Chondrocyte (in vitro differentiated cells): ENCODE data around the gene SLC39A3. TPM values are rescaled to one million over a fixed set of nuclear protein-coding genes. Genes with fewer than 3 reads are reported as not detected.

Experiments
- DNase-seq: peaks from one replicate; pipeline ENCODE4 v3.0.0; 2021; ENCODE audit warnings: mixed read lengths, low spot score
- H3K27ac Mint-ChIP-seq: one replicate; pipeline ENCODE4 v1.8.0; 2021; ENCODE audit warnings: mild to moderate bottlenecking, moderate library complexity, mixed read lengths; ENCODE audit not compliant: unreplicated experiment
- H3K27me3 Mint-ChIP-seq: 2 replicates; pipeline ENCODE4 v1.8.0; 2021; ENCODE audit warnings: low read depth, mixed read lengths
- H3K36me3 Mint-ChIP-seq: 2 replicates; pipeline ENCODE4 v1.8.0; 2021; ENCODE audit warnings: low read depth, mixed read lengths
- H3K4me1 Mint-ChIP-seq: 2 replicates; pipeline ENCODE4 v1.8.0; 2021; ENCODE audit warnings: low read depth, mild to moderate bottlenecking, mixed read lengths
- H3K4me3 Mint-ChIP-seq: one replicate; pipeline ENCODE4 v1.8.0; 2021; ENCODE audit warnings: mild to moderate bottlenecking, moderate library complexity, mixed read lengths; ENCODE audit not compliant: unreplicated experiment
- H3K9me3 Mint-ChIP-seq: 2 replicates; pipeline ENCODE4 v1.8.0; 2021; ENCODE audit warnings: low read depth, mixed read lengths
- total RNA-seq: library from RNA; stranded (reverse); gene quantifications from 3 replicates; pipeline ENCODE4 v1.2.1, GENCODE V29; 2021
- TF ChIP-seq, protein P1 (sequence below): fragments of 200-600 bp; sonication (generic); IDR thresholded peaks from 2 replicates; pipeline ENCODE4 v1.5.0; 2021; ENCODE audit warnings: antibody characterized with exemption, mild to moderate bottlenecking, moderate library complexity

Gene SLC39A3
- total RNA-seq, 1 donor from 2014 or later, result 32.7 TPM

DNA sequence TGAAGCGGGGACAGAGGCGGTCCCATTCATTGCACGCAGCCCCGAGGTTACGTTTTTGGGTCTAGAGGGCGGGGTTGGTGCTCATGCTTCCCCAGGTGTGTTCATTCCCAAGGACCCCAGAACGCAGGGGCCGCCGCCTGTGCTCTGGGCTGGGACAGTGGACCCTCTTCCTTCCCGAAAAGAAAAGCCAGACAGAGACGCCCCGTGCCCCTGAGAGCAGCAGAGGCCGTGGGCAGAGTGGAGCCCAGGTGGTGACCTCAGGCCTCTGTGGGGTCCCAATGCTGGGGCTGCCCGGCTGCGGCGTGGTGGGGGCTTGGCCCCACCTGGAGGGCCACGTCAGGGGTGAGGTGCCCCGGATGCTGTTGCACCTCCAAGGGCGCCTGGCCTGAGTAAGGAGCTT lies 27.9 kb upstream of the SLC39A3 start:
- H3K36me3 Mint-ChIP-seq, result peaks cover 2% of the 10 kb centered on the region
- no peaks in the 10 kb centered on the region for H3K27me3 Mint-ChIP-seq
- no peak overlapping the region for H3K4me3 Mint-ChIP-seq
- no peak for DNase-seq
- H3K4me1 Mint-ChIP-seq, result peaks cover 2% of the 10 kb centered on the region
- H3K9me3 Mint-ChIP-seq, result no peaks in the 10 kb centered on the region
- no peak overlapping the region for H3K27ac Mint-ChIP-seq
- TF ChIP-seq, protein P1, sequence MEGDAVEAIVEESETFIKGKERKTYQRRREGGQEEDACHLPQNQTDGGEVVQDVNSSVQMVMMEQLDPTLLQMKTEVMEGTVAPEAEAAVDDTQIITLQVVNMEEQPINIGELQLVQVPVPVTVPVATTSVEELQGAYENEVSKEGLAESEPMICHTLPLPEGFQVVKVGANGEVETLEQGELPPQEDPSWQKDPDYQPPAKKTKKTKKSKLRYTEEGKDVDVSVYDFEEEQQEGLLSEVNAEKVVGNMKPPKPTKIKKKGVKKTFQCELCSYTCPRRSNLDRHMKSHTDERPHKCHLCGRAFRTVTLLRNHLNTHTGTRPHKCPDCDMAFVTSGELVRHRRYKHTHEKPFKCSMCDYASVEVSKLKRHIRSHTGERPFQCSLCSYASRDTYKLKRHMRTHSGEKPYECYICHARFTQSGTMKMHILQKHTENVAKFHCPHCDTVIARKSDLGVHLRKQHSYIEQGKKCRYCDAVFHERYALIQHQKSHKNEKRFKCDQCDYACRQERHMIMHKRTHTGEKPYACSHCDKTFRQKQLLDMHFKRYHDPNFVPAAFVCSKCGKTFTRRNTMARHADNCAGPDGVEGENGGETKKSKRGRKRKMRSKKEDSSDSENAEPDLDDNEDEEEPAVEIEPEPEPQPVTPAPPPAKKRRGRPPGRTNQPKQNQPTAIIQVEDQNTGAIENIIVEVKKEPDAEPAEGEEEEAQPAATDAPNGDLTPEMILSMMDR, result no peak

DNA sequence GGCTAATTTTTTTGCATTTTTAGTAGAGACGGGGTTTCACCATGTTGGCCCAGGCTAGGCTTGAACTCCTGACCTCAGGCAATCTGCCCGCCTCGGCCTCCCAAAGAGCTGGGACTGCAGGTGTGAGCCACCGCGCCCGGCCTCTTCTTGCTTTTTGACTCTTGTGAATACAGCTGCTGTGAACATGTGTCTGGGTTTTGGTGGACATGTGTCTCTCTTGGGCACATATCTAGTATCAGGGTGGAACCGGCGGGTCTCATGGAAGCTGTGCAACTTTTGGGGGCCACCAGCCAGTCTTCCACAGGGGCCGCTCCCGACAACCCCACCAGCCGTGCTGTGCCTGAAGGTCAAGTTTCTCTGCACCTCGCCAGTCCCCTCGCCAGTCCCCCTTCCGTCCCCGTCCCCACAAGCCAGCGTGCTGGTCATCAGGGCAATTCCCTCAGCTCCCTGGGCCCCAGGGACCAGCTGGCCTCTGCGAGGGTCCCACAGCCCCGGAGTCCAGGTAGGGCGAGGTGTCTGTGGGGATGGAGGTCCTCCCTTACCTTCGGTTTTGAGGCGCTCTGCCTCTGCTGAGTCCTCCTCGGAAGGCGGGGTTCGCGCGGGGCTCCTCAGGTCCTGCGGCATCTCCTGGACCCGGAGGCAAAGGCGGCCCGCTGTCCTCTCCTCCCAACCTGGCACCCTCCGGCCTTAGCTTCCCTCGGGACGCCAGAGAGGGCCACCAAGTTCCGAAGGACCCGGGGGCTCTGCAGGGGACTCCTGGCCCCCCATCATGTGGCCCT lies 27.0 kb upstream of the SLC39A3 start:
- DNase-seq, result peak; percentile 91
- H3K9me3 Mint-ChIP-seq, result no peaks in the 10 kb centered on the region
- TF ChIP-seq, protein P1, result no peak
- no peak overlapping the region for H3K27ac Mint-ChIP-seq
- no peak overlapping the region for H3K4me3 Mint-ChIP-seq
- H3K36me3 Mint-ChIP-seq, result peaks cover 3% of the 10 kb centered on the region
- H3K4me1 Mint-ChIP-seq, result no peaks in the 10 kb centered on the region
- H3K27me3 Mint-ChIP-seq, result no peaks in the 10 kb centered on the region

DNA sequence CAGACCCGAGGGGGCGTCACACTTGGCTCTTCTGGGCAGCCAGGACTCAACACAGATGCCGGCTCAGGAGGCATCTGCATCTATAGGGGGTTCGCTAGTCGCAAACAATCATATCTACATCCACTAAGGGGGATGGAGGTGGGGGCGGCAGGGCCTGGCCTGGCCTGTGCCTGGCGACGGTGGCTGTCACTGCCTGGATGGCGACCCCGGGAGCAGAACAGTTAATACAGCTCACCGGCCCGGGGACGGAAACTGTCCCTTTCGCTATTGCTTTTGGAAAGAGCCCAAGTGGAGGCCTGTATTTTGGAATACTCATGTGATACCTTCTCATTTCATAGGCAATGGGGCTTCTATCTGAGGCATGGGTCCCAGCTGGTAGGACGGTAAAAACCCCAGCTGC lies 25.6 kb upstream of the SLC39A3 start:
- H3K27ac Mint-ChIP-seq, result no peak overlapping the region
- H3K27me3 Mint-ChIP-seq, result no peaks in the 10 kb centered on the region
- no peaks in the 10 kb centered on the region for H3K9me3 Mint-ChIP-seq
- no peak for DNase-seq
- no peaks in the 10 kb centered on the region for H3K4me1 Mint-ChIP-seq
- TF ChIP-seq, protein P1, result no peak
- no peak overlapping the region for H3K4me3 Mint-ChIP-seq
- H3K36me3 Mint-ChIP-seq, result peaks cover 5% of the 10 kb centered on the region

DNA sequence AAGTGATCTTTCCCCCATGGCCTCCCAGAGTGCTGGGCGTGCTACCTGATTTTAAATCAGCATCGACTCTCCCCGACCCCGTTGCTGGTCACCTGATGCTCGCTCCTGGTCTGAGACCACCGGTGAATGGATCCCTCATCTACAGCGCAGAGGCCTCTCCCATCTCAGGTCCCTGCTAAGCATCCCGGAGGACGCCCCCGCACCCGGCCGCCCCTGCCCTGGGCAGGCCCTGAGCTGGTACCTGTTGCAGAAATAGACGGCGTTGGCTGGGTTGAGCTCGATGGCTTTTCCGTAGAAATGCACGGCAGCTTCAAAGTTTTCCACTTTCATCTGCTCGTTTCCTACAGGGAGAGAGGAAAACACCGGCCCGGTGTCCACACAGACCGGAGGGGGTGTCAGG lies 25.1 kb upstream of the SLC39A3 start:
- no peak for DNase-seq
- H3K36me3 Mint-ChIP-seq, result peaks cover 5% of the 10 kb centered on the region
- TF ChIP-seq, protein P1, result no peak
- H3K9me3 Mint-ChIP-seq, result no peaks in the 10 kb centered on the region
- H3K27me3 Mint-ChIP-seq, result no peaks in the 10 kb centered on the region
- no peaks in the 10 kb centered on the region for H3K4me1 Mint-ChIP-seq
- H3K4me3 Mint-ChIP-seq, result no peak overlapping the region
- no peak overlapping the region for H3K27ac Mint-ChIP-seq

DNA sequence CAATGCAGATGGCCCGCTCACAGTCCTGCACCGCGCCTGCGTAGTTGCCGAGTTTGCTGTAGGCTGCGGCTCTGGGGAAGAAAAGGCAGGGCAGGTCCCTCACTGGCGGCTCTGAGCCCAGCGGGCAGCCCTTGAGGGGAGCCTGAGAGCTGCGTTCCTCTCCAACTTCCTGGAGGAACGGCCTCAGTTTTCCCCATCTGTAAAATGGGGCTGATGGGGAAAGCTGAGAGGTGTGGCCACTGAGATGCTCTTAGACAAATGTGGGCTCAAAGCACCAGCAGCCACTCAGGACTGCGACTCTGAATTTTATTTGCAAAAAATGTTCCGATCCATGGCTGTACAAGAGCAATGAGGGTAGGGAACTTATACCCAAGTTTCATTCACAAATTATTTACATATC lies 23.9 kb upstream of the SLC39A3 start:
- Mint-ChIP-seq H3K9me3 (no peaks in the 10 kb centered on the region), H3K27me3 (no peaks in the 10 kb centered on the region), H3K4me3 (no peak overlapping the region), H3K36me3 (peaks cover 5% of the 10 kb centered on the region), H3K27ac (no peak overlapping the region), H3K4me1 (no peaks in the 10 kb centered on the region)
- DNase-seq, result no peak
- TF ChIP-seq, protein P1, result no peak
